HepG2 (cell line): Measurements from ENCODE around the gene SRRM2. TPM values are rescaled to one million over a fixed set of nuclear protein-coding genes. Genes with fewer than 3 reads are reported as not detected.

Experiments
- ATAC-seq: fragments of 200-7000 bp; cut with Tn5 transposase; 3 replicates; pipeline ENCODE4 v1.9.1; 2020; ENCODE audit warnings: mild to moderate bottlenecking, moderate library complexity
- BruUV-seq: library from RNA; stranded (reverse); fragments of 400-500 nt; replicated peaks from 2 replicates; lab custom pipeline; 2021; lab: Mats Ljungman, UMichigan
- CTCF ChIA-PET: fragments of 300-600 bp; formaldehyde crosslinking; extraction: SDS; loops from one replicate; lab custom pipeline; 2021; ENCODE audit warnings: low total read pairs, inconsistent platforms, low intra/inter-chr PET ratio; lab: Yijun Ruan, JAX
- POLR2A ChIA-PET: fragments of 350-600 bp; sonication (Branson Sonifier 250); formaldehyde crosslinking; loops from one replicate; lab custom pipeline; 2020; ENCODE audit warnings: antibody characterized with exemption, inconsistent platforms; lab: Yijun Ruan, JAX
- DNase-seq: peaks from one replicate; pipeline ENCODE4 v3.0.0-alpha.2; 2015; ENCODE audit warnings: low spot score
- FAIRE-seq: peaks from 3 replicates; lab custom pipeline; 2011; peaks lifted over from hg19 to GRCh38; lab: Jason Lieb, UNC
- H2AFZ ChIP-seq: one replicate; pipeline ENCODE4 v1.6.1; 2011; ENCODE audit warnings: low read length, inconsistent platforms
- H3K27ac ChIP-seq: fragments of 300-600 bp; 3 replicates; pipeline ENCODE4 v1.8.0; 2011; ENCODE audit warnings: mixed run types, mild to moderate bottlenecking, mixed read lengths, low read length, inconsistent platforms; ENCODE audit not compliant: insufficient read depth; ENCODE audit errors: extremely low read length
- H3K27me3 ChIP-seq, 2 experiments: fragments of 200-600 bp in 1 of 2; 2 replicates in 1 of 2; 3 replicates in 1 of 2; pipeline versions ENCODE4 v1.6.0 to v1.8.0; 2011; ENCODE audit warnings: low read length in 2 of 2, mild to moderate bottlenecking in 2 of 2, moderate library complexity in 2 of 2, inconsistent platforms in 1 of 2; ENCODE audit not compliant: insufficient read depth in 2 of 2, control insufficient read depth in 1 of 2
- H3K36me3 ChIP-seq, 2 experiments: fragments of 200-600 bp in 1 of 2; replicated peaks in 1 of 2; 2 replicates in 1 of 2; 3 replicates in 1 of 2; pipeline versions ENCODE4 v1.5.1 to v1.8.0; 2011; ENCODE audit warnings: low read length in 2 of 2, inconsistent platforms in 1 of 2; ENCODE audit not compliant: insufficient read depth in 2 of 2, control insufficient read depth in 1 of 2
- H3K4me1 ChIP-seq: 2 replicates; pipeline ENCODE4 v1.5.1; 2012; ENCODE audit warnings: low read length, inconsistent platforms; ENCODE audit not compliant: insufficient read depth
- H3K4me2 ChIP-seq: 2 replicates; pipeline ENCODE4 v1.6.0; 2011; ENCODE audit warnings: low read depth, low read length, inconsistent platforms
- H3K4me3 ChIP-seq, 3 experiments: fragments of 200-600 bp in 1 of 3; sonication (generic), shearing (Covaris generic) in 1 of 3; replicated peaks in 1 of 3; 2 replicates each; pipeline ENCODE4 v1.5.1; 2011 to 2016; ENCODE audit warnings: low read length in 3 of 3, inconsistent platforms in 2 of 3, low read depth in 2 of 3, mild to moderate bottlenecking in 2 of 3, control low read depth in 1 of 3, mixed read lengths in 1 of 3; ENCODE audit not compliant: insufficient read depth in 1 of 3
- H3K79me2 ChIP-seq: one replicate; pipeline ENCODE4 v1.6.1; 2011; ENCODE audit warnings: low read length, inconsistent platforms; ENCODE audit not compliant: insufficient read depth
- H3K9ac ChIP-seq: 2 replicates; pipeline ENCODE4 v1.6.0; 2011; ENCODE audit warnings: mild to moderate bottlenecking, low read depth, low read length, inconsistent platforms; ENCODE audit not compliant: insufficient read depth
- H3K9me3 ChIP-seq: 2 replicates; pipeline ENCODE4 v1.5.1; 2012; ENCODE audit warnings: mild to moderate bottlenecking, low read length
- H4K20me1 ChIP-seq: 2 replicates; pipeline ENCODE4 v1.6.0; 2011; ENCODE audit warnings: inconsistent platforms, mild to moderate bottlenecking, low read length, moderate library complexity; ENCODE audit not compliant: insufficient read depth
- CERS6 ChIP-seq: sonication (generic); formaldehyde crosslinking; IDR thresholded peaks from 2 replicates; pipeline ENCODE4 v1.5.0; 2020; ENCODE audit warnings: missing genetic modification reagents
- GZF1 ChIP-seq: sonication (generic); formaldehyde crosslinking; IDR thresholded peaks from 2 replicates; pipeline ENCODE4 v1.5.1; 2020; ENCODE audit warnings: mild to moderate bottlenecking, missing genetic modification reagents
- NFYC ChIP-seq: IDR thresholded peaks from 2 replicates; pipeline ENCODE4 v1.6.1; 2016; ENCODE audit warnings: missing genetic modification reagents, missing compliant biosample characterization
- RBM22 ChIP-seq: fragments of 200-400 bp; formaldehyde crosslinking; optimal IDR thresholded peaks from 2 replicates; pipeline ENCODE3; 2017; ENCODE audit warnings: mild to moderate bottlenecking, low read length, moderate library complexity
- ZNF607 ChIP-seq: sonication (generic); formaldehyde crosslinking; IDR thresholded peaks from 2 replicates; pipeline ENCODE4 v1.5.1; 2020; ENCODE audit warnings: missing genetic modification reagents, mild to moderate bottlenecking, borderline replicate concordance
- WGBS: methylation state at CpG from one replicate; pipeline ENCODE4 v1.1.6; 2017; ENCODE audit warnings: low lambda C conversion rate; 5-methylcytosine and 5-hydroxymethylcytosine counted together
- in situ Hi-C: cut with HindIII; loops from 2 replicates; pipeline ENCODE4 v1.10.0; 2017; ENCODE audit warnings: low pct_unique_long_range_greater_than_20kb; ENCODE audit not compliant: extremely low pct_ligation_motif_present
- intact Hi-C: fragments of 100-400 bp; cut with micrococcal nuclease; formaldehyde crosslinking; loops from one replicate; pipeline ENCODE4 v1.10.0; 2022; ENCODE audit not compliant: unreplicated experiment
- polyA plus RNA-seq, 8 experiments: library from polyadenylated mRNA; depleted of rRNA in 3 of 8; stranded (reverse) in 7 of 8; unstranded in 1 of 8; fragments of >200 nt; fragmentation: Illumina TruSeq in 4 of 8; extraction: Trizol in 4 of 8; gene quantifications; 2 replicates each; pipeline versions ENCODE4 v1.2.1 to v1.2.3, GENCODE V29; 2011 to 2016; ENCODE audit warnings: low read depth in 4 of 8, missing spikeins in 1 of 8, mixed read lengths in 1 of 8; ENCODE audit not compliant: insufficient read depth in 1 of 8
- small RNA-seq, 3 experiments: library from RNA; depleted of rRNA; stranded (forward); fragments of <200 nt; gene quantifications; one replicate each; pipeline ENCODE3, GENCODE V24; 2012; ENCODE audit warnings: low read depth in 2 of 3, low replicate concordance in 1 of 3; ENCODE audit not compliant: insufficient read length in 3 of 3, insufficient read depth in 2 of 3
- total RNA-seq, 5 experiments: library from RNA; depleted of rRNA; stranded (reverse); fragments of >200 nt; fragmentation: Illumina TruSeq; extraction: Trizol; gene quantifications; 2 replicates each; pipeline ENCODE4 v1.2.3, GENCODE V29; 2016; ENCODE audit warnings: low read depth in 1 of 5

SRRM2 gene
- total and polyA plus RNA-seq, 2 of the 13 experiments (the other 11 are each of a cell fraction or from before 2014, with no cell fraction given), result 50.4 to 112 TPM

- intact Hi-C loops, result no loop called here
- TF ChIP-seq RBM22 (no peak), ZNF607 (no peak), GZF1 (CRISPR knock-in tag) (no peak), NFYC (CRISPR knock-in tag) (no peak), CERS6 (CRISPR knock-in tag) (no peak)
These were observed 67.7 kb downstream of the SRRM2 start for GRCh38 chr16:2819939-2820835.

More at GRCh38 chr16:2819939-2820835, 67.7 kb downstream of the SRRM2 start:
- WGBS, result 13% methylated on average over 3 of the region's 17 CpGs
- Histone ChIP-seq H3K27me3 (peaks cover 6 to 67% of the 10 kb centered on the region in 2 experiments), H3K36me3 (no peaks in the 10 kb centered on the region), H3K4me2 (no peak overlapping the region), H3K9me3 (no peaks in the 10 kb centered on the region), H3K4me1 (peaks cover 24% of the 10 kb centered on the region), H2AFZ (no peak overlapping the region), H4K20me1 (no peaks in the 10 kb centered on the region), H3K9ac (no peak overlapping the region), H3K79me2 (no peaks in the 10 kb centered on the region), H3K27ac (no peak overlapping the region), H3K4me3 (no peak overlapping the region)
- no peak for DNase-seq
- ATAC-seq, result no peak
- BruUV-seq, result no TSS peak
- POLR2A ChIA-PET, result no interaction called here
- FAIRE-seq, result no peak
- CTCF ChIA-PET, result no interaction called here
- in situ Hi-C loops, result no loop called here

Small RNAs within 50 kb of the gene (small RNA-seq; reads per million reads assigned to genes)
- gene SNORA3C, result 0 reads per million in 3 experiments

Other genes starting within 250 kb of the SRRM2 start
- 7.2 and 10.4 TPM in 2 replicates for gene ATP6V0C, start 238.7 kb upstream of the SRRM2 start, total RNA-seq (2016; rRNA removed; fragmentation: Illumina TruSeq; extraction: Trizol)
- 20.1 and 21.1 TPM in 2 replicates for gene ATP6V0C, start 238.7 kb upstream of the SRRM2 start, polyA plus RNA-seq (2011; rRNA removed)
- 13.8 and 39.1 TPM in 2 replicates for gene AMDHD2, start 232.3 kb upstream of the SRRM2 start, total RNA-seq (2016; rRNA removed; fragmentation: Illumina TruSeq; extraction: Trizol)
- 33.5 and 51.3 TPM in 2 replicates for gene AMDHD2, start 232.3 kb upstream of the SRRM2 start, polyA plus RNA-seq (2011; rRNA removed)
- gene CEMP1, start 221.2 kb upstream of the SRRM2 start, total RNA-seq (2016; rRNA removed; fragmentation: Illumina TruSeq; extraction: Trizol), result not detected in 2 replicates
- gene CEMP1, start 221.2 kb upstream of the SRRM2 start, polyA plus RNA-seq (2011; rRNA removed), result 0.04 TPM in 1 of 2 replicates, not detected in the other
- gene PDPK1, start 214.6 kb upstream of the SRRM2 start, total RNA-seq (2016; rRNA removed; fragmentation: Illumina TruSeq; extraction: Trizol), result 59.6 and 72.9 TPM in 2 replicates
- gene PDPK1, start 214.6 kb upstream of the SRRM2 start, polyA plus RNA-seq (2011; rRNA removed), result 129 TPM in 2 replicates
- gene KCTD5, start 70.1 kb upstream of the SRRM2 start, total RNA-seq (2016; rRNA removed; fragmentation: Illumina TruSeq; extraction: Trizol), result 29.8 and 31.0 TPM in 2 replicates
- 25.4 and 30.1 TPM in 2 replicates for gene KCTD5, start 70.1 kb upstream of the SRRM2 start, polyA plus RNA-seq (2011; rRNA removed)
- gene PRSS27, start 32.4 kb upstream of the SRRM2 start, total RNA-seq (2016; rRNA removed; fragmentation: Illumina TruSeq; extraction: Trizol), result 0.20 TPM in 1 of 2 replicates, not detected in the other
- gene PRSS27, start 32.4 kb upstream of the SRRM2 start, polyA plus RNA-seq (2011; rRNA removed), result 0.73 and 1.2 TPM in 2 replicates
- gene ELOB, start 24.6 kb downstream of the SRRM2 start, total RNA-seq (2016; rRNA removed; fragmentation: Illumina TruSeq; extraction: Trizol), result 208 and 253 TPM in 2 replicates
- 225 and 236 TPM in 2 replicates for gene ELOB, start 24.6 kb downstream of the SRRM2 start, polyA plus RNA-seq (2011; rRNA removed)
- not detected in 2 replicates for gene PRSS33, start 34.9 kb downstream of the SRRM2 start, total RNA-seq (2016; rRNA removed; fragmentation: Illumina TruSeq; extraction: Trizol)
- gene PRSS33, start 34.9 kb downstream of the SRRM2 start, polyA plus RNA-seq (2011; rRNA removed), result not detected in 2 replicates
- not detected in 2 replicates for gene PRSS41, start 45.8 kb downstream of the SRRM2 start, total RNA-seq (2016; rRNA removed; fragmentation: Illumina TruSeq; extraction: Trizol)
- not detected in 2 replicates for gene PRSS41, start 45.8 kb downstream of the SRRM2 start, polyA plus RNA-seq (2011; rRNA removed)
- gene PRSS21, start 64.6 kb downstream of the SRRM2 start, total RNA-seq (2016; rRNA removed; fragmentation: Illumina TruSeq; extraction: Trizol), result not detected in 2 replicates
- not detected in 2 replicates for gene PRSS21, start 64.6 kb downstream of the SRRM2 start, polyA plus RNA-seq (2011; rRNA removed)
- 1.5 and 1.8 TPM in 2 replicates for gene ZG16B, start 77.7 kb downstream of the SRRM2 start, total RNA-seq (2016; rRNA removed; fragmentation: Illumina TruSeq; extraction: Trizol)
- 11.3 and 14.3 TPM in 2 replicates for gene ZG16B, start 77.7 kb downstream of the SRRM2 start, polyA plus RNA-seq (2011; rRNA removed)
- gene PRSS22, start 105.5 kb downstream of the SRRM2 start, total RNA-seq (2016; rRNA removed; fragmentation: Illumina TruSeq; extraction: Trizol), result 0.24 TPM in 1 of 2 replicates, not detected in the other
- gene PRSS22, start 105.5 kb downstream of the SRRM2 start, polyA plus RNA-seq (2011; rRNA removed), result 0.24 and 0.32 TPM in 2 replicates
- gene FLYWCH2, start 130.6 kb downstream of the SRRM2 start, total RNA-seq (2016; rRNA removed; fragmentation: Illumina TruSeq; extraction: Trizol), result 19.8 and 20.2 TPM in 2 replicates
- 16.9 and 17.3 TPM in 2 replicates for gene FLYWCH2, start 130.6 kb downstream of the SRRM2 start, polyA plus RNA-seq (2011; rRNA removed)
- 9.9 and 12.4 TPM in 2 replicates for gene FLYWCH1, start 159.3 kb downstream of the SRRM2 start, total RNA-seq (2016; rRNA removed; fragmentation: Illumina TruSeq; extraction: Trizol)
- 7.3 and 11.3 TPM in 2 replicates for gene FLYWCH1, start 159.3 kb downstream of the SRRM2 start, polyA plus RNA-seq (2011; rRNA removed)
- 0.51 and 1.2 TPM in 2 replicates for gene KREMEN2, start 211.6 kb downstream of the SRRM2 start, total RNA-seq (2016; rRNA removed; fragmentation: Illumina TruSeq; extraction: Trizol)
- 0.48 and 1.0 TPM in 2 replicates for gene KREMEN2, start 211.6 kb downstream of the SRRM2 start, polyA plus RNA-seq (2011; rRNA removed)
- 15.6 and 24.8 TPM in 2 replicates for gene PAQR4, start 216.7 kb downstream of the SRRM2 start, total RNA-seq (2016; rRNA removed; fragmentation: Illumina TruSeq; extraction: Trizol)
- gene PAQR4, start 216.7 kb downstream of the SRRM2 start, polyA plus RNA-seq (2011; rRNA removed), result 15.9 and 17.4 TPM in 2 replicates
- 8.4 and 27.8 TPM in 2 replicates for gene PKMYT1, start 227.8 kb downstream of the SRRM2 start, total RNA-seq (2016; rRNA removed; fragmentation: Illumina TruSeq; extraction: Trizol)
- 6.6 and 7.0 TPM in 2 replicates for gene PKMYT1, start 227.8 kb downstream of the SRRM2 start, polyA plus RNA-seq (2011; rRNA removed)